ENCODE results near the gene FBLN2.
A peak's percentile ranks its signal among the peaks of the same experiment; 100 is the strongest.

Gene FBLN2

DNA sequence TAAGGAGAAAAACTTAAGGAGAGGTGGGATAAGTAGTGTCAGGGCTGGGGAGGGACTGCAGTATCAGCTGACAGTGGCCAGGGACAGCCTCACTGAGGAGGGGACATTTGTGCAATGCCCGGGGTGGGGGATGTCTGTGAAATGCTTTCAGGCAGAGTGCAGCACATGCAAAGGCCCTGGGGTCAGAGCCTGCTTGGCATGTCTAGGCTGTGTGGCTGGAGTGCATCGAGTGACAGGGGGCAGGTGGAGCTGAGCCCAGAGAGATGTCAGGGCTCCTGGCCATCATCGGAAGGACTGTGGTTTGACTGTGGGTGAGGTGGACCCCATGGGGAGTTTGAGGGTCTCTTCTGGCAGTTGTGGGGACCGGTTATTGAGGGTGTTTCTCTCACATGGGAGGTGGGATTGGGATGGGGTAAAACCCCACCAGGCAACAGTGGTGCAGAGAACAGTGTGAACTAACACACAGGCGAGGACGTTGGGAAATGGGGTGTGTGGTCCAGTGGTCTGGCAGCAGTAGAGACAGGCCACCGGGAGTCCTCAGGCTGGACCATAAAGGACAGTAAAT lies 61.2 kb downstream of the FBLN2 start:
- DNase-seq, result no peak

DNA sequence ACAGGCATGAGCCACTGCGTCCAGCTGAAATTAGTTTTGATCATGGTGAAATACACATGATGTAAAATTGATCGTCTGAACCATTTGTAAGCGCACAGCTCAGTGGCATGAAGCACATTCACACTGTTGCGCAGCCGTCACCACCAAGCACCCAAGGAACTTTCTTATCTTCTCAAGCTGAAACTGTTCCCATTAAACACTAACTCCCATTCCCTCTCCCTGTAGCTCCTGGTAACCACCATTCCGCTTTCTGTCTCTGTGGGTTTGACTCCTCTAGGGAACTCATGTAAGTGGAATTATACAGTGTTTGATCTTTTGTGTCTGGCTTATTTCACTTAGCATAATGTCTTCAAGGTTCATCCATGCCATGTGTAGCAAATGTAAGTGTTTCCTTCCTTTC lies 62.3 kb downstream of the FBLN2 start:
- no peak for DNase-seq

DNA sequence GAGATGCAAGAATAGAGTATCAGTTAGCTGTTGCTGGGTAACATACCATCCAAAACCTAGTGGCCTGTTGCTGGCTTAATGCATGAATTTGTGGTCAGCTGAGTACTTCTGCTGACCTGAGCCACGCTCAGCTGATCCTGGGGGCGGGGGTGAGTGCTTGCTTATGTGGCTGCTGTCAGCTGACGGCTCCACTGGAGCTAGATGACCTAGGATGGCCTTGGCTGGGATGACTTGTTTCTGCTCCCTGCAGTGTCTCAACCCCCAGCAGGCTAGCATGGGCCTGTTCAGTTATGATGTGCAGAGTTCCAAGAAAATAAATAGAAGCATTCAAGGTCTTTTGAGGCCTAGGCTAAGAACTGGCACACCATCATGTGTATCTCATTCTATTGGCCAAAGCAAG lies 63.9 kb downstream of the FBLN2 start:
- DNase-seq, result no peak

DNA sequence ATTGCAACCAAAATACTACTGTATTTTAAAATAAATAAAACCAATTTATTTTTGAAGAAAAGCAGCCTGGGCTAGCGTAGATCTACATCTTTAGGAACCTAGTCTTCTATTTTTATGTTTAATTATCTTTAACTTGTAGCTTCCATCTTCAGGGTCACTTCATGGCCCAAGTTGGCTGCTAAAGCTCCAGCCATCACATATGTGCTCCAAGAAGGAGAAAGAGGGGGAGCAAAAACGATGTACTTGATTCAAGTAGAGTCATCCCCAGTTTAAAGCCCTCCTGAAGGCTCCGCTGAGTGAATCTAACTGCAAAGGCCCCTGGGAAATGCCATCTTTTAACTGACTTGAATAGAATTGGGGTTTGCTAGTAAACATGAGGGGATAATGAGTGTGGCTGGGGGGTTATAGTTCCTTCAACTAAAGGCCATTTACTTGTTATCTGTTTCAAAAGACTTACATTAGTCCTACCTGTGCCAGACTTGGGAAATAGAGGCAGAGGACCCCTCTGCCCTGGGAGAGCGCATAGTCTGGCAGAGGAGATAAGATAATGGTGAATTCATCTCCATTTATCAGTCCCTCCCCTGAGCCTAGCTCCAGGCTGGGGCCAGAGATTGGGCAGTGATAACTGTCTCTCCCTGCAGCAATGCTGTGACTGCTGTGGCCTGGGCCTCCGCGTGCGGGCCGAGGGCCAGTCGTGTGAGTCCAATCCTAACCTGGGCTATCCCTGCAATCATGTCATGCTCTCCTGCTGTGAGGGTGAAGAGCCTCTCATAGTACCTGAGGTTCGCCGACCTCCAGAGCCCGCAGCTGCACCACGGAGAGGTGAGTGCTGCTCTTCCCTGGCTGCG lies 64.6 kb downstream of the FBLN2 start:
- DNase-seq, result no peak

DNA sequence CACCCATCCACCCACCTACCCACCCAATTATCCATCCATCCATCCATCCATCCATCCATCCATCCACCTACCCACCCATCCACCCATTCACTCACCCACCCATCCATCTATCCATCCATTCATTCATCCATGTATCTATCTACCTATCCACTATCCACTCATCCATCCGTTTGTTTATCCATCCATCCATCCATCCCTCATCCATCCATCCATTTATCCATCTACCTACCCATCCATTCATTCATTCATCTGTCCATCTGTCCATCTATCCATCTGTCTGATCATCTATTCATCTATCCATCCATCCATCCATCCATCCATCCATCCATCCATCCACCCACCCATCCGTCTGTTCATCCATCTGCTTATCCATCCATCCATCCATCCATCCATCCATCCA lies 65.7 kb downstream of the FBLN2 start:
- no peak for DNase-seq

DNA sequence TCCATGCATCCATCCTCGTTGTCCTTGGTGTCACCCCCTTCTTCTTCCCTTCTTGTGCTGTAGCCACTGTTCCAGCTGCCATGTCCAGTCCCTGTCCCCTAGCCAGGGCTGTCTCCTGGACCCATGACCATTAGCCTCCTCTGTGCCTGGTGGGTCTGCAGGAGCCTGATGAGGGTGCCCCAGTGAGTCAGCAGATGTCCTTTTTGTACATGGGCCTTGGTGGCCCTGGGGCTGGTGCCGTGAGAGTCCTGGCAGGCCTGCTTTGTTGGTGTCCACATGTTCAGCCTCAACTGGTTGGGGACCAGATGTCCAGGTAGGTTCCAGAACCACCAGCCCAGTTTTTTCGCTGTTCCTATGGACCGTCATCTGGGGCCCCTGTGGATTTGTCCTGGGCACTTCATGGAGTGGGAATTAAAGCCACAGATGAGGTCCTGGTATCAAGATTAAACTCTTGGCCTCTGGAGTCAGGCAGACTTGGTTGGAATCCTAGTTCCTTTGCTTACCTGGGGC lies 66.1 kb downstream of the FBLN2 start:
- DNase-seq, result no peak

- DNase-seq, result no peak
Observed at GRCh38 chr3:13616359-13616758, 67.4 kb downstream of the FBLN2 start.

DNA sequence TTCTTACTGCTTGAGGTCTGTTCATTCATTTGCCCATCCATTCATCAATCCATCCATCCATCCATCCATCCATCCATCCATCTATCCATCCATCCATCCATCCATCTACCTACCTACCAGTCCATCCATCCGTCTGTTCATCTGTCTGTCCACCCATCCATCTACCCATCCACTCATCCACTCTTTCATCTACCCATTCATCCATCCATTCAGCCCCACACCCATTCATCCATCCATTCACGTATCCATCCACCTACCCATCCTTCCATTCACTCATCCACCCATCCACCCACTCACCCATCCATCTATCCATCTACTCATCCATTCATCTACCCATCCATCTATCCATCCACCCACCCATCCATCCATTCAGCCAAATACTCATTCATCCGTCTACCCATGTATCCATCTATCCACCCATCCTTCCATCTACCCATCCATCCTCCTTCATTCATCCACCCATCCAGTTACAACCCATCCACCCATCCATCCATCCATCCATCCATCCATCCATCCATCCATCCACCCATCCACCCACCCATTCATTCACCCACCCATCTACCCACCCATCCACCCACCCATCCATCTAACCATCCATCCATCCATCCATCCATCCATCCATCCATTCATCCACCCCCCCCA lies 68.3 kb downstream of the FBLN2 start:
- no peak for DNase-seq

- no peak for DNase-seq
Observed at GRCh38 chr3:13617981-13618380, 69.1 kb downstream of the FBLN2 start.

DNA sequence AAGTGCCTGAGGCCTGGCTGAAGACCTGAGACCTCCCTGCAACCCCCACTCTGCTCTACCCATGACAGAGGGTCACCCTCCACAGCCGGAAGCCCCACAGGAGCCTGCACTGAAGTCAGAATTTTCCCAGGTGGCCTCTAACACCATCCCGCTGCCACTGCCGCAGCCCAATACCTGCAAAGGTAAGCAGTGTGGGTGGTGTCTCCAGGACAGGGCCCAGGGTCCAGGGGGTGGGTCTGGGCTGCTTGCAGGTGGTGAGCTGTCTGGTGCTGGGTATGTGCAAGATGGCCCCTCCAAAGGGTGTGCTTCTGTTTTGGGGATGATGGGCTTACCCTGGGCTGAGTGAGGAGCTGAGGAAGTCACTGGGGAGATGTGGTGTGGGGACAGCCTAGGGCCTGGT lies 69.9 kb downstream of the FBLN2 start:
- no peak for DNase-seq

- no peak for DNase-seq
Observed at GRCh38 chr3:13619661-13620230, 70.8 kb downstream of the FBLN2 start.

DNA sequence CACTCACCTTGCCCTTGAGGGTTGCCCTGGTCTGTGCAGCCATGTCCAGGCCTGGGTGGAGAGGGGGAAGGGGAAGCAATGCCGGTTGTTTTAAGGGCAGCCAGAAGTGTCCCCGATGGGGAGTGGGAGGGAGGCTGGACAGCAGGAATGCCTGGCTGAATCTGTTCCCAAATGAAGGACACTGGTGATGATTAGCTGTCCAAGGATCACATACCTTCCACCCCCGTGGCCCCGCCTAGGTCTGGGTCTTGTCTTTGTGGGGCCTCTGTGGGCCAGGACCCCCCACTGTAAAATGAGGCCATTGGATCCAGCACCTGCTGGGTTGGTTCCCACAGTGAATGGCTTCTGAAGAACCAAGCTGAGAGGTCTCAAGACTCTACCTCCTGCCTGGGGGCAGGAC lies 71.4 kb downstream of the FBLN2 start:
- DNase-seq, result no peak

GRCh38 chr3:13620776-13621365 lies 71.9 kb downstream of the FBLN2 start:
- no peak for DNase-seq

DNA sequence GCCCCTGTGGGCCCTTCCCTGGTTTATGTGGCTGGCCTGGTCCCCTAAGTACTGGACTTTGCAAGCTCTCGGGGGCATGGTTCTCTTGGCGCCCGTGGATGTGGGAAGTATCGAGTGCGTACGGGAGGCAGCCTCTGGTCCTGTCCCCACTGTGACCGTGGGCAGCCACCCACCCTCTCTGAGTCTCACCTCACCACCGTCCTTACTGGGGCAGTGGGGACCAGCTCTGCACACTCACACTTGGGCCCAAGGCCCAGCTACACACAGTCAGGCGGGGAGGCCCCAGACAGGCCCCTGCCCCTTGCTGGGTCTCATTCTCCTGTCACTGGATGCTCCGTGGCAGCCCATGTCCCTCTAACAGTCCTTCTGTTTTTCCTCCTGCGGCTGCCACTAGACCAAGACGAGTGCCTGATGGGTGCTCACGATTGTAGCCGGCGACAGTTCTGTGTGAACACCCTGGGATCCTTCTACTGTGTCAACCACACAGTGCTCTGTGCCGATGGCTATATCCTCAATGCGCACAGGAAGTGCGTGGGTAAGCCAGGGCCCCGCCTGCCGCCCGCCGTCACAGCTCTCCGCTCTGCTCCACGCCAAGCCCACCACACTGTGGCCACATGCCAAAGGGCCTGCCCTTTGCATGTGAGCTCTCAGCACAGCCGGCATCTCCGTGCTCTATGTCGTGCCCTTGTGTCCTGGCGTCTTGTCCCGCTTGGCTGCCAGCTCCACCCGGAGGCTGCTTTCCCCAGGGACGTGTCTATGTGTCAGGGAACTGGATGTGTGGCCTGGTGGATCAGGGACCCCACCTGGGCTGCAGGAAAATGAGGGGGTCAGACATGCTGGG lies 72.7 kb downstream of the FBLN2 start:
- DNase-seq, result peak; percentile 21

DNA sequence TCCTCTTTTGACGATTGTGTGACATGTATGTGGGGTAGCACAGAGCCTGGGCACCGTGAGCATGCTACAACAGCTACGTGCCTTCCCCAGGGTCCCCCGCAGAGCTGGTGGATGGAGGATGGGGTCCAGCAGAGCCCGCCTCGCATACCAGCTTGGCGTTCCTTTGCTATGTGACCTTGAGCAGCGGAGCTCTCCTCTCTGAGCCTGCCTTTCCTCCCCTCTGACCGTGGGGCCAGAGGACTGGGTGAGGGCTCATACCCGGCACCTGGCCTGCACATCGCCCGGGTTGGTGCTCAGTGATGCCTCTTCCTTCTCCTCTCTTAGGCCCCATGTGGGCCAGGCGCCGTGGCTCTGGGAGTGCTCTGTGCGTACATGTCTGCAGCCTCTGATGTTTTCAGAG lies 73.4 kb downstream of the FBLN2 start:
- DNase-seq, result no peak

GRCh38 chr3:13623101-13623654 lies 74.3 kb downstream of the FBLN2 start:
- DNase-seq, result no peak

- no peak for DNase-seq
Observed at GRCh38 chr3:13624021-13624420, 75.1 kb downstream of the FBLN2 start.

DNA sequence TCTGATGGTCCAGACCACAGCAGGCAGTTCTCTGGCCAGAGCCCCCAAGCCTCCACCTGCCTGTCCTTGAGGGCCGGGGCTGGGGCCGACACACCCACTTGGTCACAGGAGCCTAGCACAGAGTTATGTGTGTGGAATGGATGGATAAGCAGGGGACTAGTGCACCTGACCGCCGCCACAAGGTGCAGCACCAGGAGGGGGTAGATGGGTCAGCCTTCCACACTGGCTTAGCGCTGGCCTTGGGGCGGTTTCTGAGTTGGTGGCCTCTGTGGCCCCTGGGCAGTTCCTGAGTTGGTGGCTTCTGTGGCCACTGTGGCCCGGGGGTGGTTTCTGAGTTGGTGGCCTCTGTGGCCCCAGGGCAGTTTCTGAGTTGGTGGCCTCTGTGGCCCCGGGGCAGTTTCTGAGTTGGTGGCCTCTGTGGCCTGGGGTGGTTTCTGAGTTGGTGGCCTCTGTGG lies 75.8 kb downstream of the FBLN2 start:
- no peak for DNase-seq

- no peak for DNase-seq
Observed at GRCh38 chr3:13626396-13626795, 77.5 kb downstream of the FBLN2 start.

- DNase-seq, result no peak
Observed at GRCh38 chr3:13626915-13627460, 78.1 kb downstream of the FBLN2 start.

GRCh38 chr3:13627681-13628080 lies 78.8 kb downstream of the FBLN2 start:
- DNase-seq, result no peak

- DNase-seq, result no peak
Observed at GRCh38 chr3:13628432-13628831, 79.5 kb downstream of the FBLN2 start.
